H1 (cell line): Measurements from ENCODE around the gene FHIP2A. TPM values are rescaled to one million over a fixed set of nuclear protein-coding genes. Genes with fewer than 3 reads are reported as not detected.

Source experiments
- BRCA1 ChIP-seq: IDR thresholded peaks from 2 replicates; pipeline ENCODE4 v1.6.1; 2012; ENCODE audit warnings: low read depth, low read length, improper control_type of control experiment
- CHD7 ChIP-seq: fragments of 300-600 bp; sonication (generic); IDR thresholded peaks from 2 replicates; pipeline ENCODE4 v1.7.1; 2012; ENCODE audit warnings: low read length, moderate library complexity, mild to moderate bottlenecking, inconsistent platforms; ENCODE audit not compliant: insufficient replicate concordance
- polyA plus RNA-seq, 7 experiments: library from polyadenylated mRNA; depleted of rRNA in 3 of 7; stranded (reverse) in 5 of 7; unstranded in 2 of 7; fragments of >200 nt in 5 of 7; fragments of 200-250 nt in 2 of 7; gene quantifications; 1 replicate in 5 of 7; 2 replicates in 1 of 7; 4 replicates in 1 of 7; pipeline versions ENCODE4 v1.2.1 to v1.2.3, GENCODE V29; 2011 to 2013; ENCODE audit warnings: missing spikeins in 2 of 7, mixed read lengths in 2 of 7
- total RNA-seq: library from RNA; stranded (reverse); fragmentation: NEBNext Ultra II Directional; extraction: Animal tissue kit (Norgen Biotek cat#: 25700); gene quantifications from 2 replicates; pipeline ENCODE4 v1.2.1, GENCODE V29; 2021

The FHIP2A gene
- total and polyA plus RNA-seq, 2 of the 8 experiments (the other 6 are each of a cell fraction or from before 2014, with no cell fraction given): 4.5 to 15.0 TPM

DNA sequence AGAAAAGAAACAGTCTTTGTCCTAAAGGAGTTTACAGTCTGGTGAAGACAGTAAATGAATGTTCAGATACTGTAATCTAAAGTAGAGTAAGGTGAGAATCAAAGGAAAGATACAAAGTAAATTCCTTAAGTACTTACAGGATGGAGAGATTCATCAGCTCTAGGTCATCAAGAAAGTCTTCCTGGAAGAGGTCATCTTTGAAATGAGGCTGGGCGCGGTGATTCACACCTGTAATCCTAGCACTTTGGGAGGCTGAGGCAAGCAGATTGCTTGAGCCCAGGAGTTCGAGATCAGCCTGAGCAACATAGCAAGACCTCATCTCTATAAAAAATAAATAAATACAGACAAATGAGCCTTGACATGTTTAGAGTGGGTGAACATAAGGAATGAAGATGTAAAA is 18.3 kb downstream of the FHIP2A start (continued):
- no peak for TF ChIP-seq CHD7
- TF ChIP-seq BRCA1: no peak
